Mesothelial cell of epicardium (in vitro differentiated cells): ENCODE data around the gene MRPS25. TPM values are rescaled to one million over a fixed set of nuclear protein-coding genes. Genes with fewer than 3 reads are reported as not detected.

ENCODE experiments used
- DNase-seq, 2 experiments: peaks; one replicate each; pipeline ENCODE4 v3.0.0; 2021; ENCODE audit warnings: low spot score in 2 of 2; ENCODE audit not compliant: unreplicated experiment in 2 of 2
- H3K27ac Mint-ChIP-seq: 2 replicates; pipeline ENCODE4 v1.8.0; 2021; ENCODE audit warnings: mixed read lengths
- H3K27me3 Mint-ChIP-seq: 2 replicates; pipeline ENCODE4 v1.8.0; 2021; ENCODE audit warnings: low read depth, mixed read lengths
- H3K36me3 Mint-ChIP-seq: 2 replicates; pipeline ENCODE4 v1.8.0; 2021; ENCODE audit warnings: mixed read lengths
- H3K4me1 Mint-ChIP-seq: 2 replicates; pipeline ENCODE4 v1.8.0; 2021; ENCODE audit warnings: mixed read lengths
- H3K4me3 Mint-ChIP-seq: 2 replicates; pipeline ENCODE4 v1.8.0; 2021; ENCODE audit warnings: mild to moderate bottlenecking, moderate library complexity, mixed read lengths
- H3K9me3 Mint-ChIP-seq: 2 replicates; pipeline ENCODE4 v1.8.0; 2021; ENCODE audit warnings: mixed read lengths
- CTCF ChIP-seq: fragments of 200-600 bp; sonication (generic); IDR thresholded peaks from one replicate; pipeline ENCODE4 v1.5.0; 2021; ENCODE audit warnings: antibody characterized with exemption; ENCODE audit not compliant: unreplicated experiment
- total RNA-seq: library from RNA; stranded (reverse); gene quantifications from 3 replicates; pipeline ENCODE4 v1.2.1, GENCODE V29; 2021

Gene MRPS25
- total RNA-seq, 1 donor from 2014 or later, result 70.4 TPM

- Mint-ChIP-seq H3K27me3 (no peaks in the 10 kb centered on the region), H3K36me3 (peaks cover 33% of the 10 kb centered on the region), H3K4me1 (no peaks in the 10 kb centered on the region), H3K27ac (no peak overlapping the region), H3K4me3 (no peak overlapping the region), H3K9me3 (no peaks in the 10 kb centered on the region)
- DNase-seq, result no peak
- no peak for TF ChIP-seq CTCF
Observed at GRCh38 chr3:15056676-15057404, 8.3 kb downstream of the MRPS25 start.

GRCh38 chr3:15055019-15055557 lies 10.0 kb downstream of the MRPS25 start:
- Mint-ChIP-seq H3K36me3 (peaks cover 29% of the 10 kb centered on the region), H3K4me1 (no peaks in the 10 kb centered on the region), H3K27me3 (no peaks in the 10 kb centered on the region), H3K27ac (no peak overlapping the region), H3K9me3 (no peaks in the 10 kb centered on the region), H3K4me3 (no peak overlapping the region)
- no peak for TF ChIP-seq CTCF
- DNase-seq, result no peak

- no peaks in the 10 kb centered on the region for H3K27me3 Mint-ChIP-seq
- no peak overlapping the region for H3K27ac Mint-ChIP-seq
- peaks cover 20% of the 10 kb centered on the region for H3K36me3 Mint-ChIP-seq
- H3K4me1 Mint-ChIP-seq, result no peaks in the 10 kb centered on the region
- H3K4me3 Mint-ChIP-seq, result no peak overlapping the region
- DNase-seq, result no peak
- H3K9me3 Mint-ChIP-seq, result no peaks in the 10 kb centered on the region
- no peak for TF ChIP-seq CTCF
Observed at GRCh38 chr3:15053541-15053940, 11.6 kb downstream of the MRPS25 start.

- no peaks in the 10 kb centered on the region for H3K9me3 Mint-ChIP-seq
- H3K36me3 Mint-ChIP-seq, result peaks cover 18% of the 10 kb centered on the region
- no peaks in the 10 kb centered on the region for H3K27me3 Mint-ChIP-seq
- H3K4me3 Mint-ChIP-seq, result no peak overlapping the region
- no peak for DNase-seq
- TF ChIP-seq CTCF, result no peak
- no peaks in the 10 kb centered on the region for H3K4me1 Mint-ChIP-seq
- H3K27ac Mint-ChIP-seq, result no peak overlapping the region
Observed at GRCh38 chr3:15052335-15053242, 12.5 kb downstream of the MRPS25 start.

GRCh38 chr3:15051531-15051930 lies 13.6 kb downstream of the MRPS25 start:
- H3K4me1 Mint-ChIP-seq, result no peaks in the 10 kb centered on the region
- H3K27ac Mint-ChIP-seq, result no peak overlapping the region
- peak; percentile 50 for TF ChIP-seq CTCF
- H3K4me3 Mint-ChIP-seq, result no peak overlapping the region
- DNase-seq, result no peak
- H3K36me3 Mint-ChIP-seq, result peaks cover 14% of the 10 kb centered on the region
- no peaks in the 10 kb centered on the region for H3K9me3 Mint-ChIP-seq
- H3K27me3 Mint-ChIP-seq, result no peaks in the 10 kb centered on the region
